ENCODE data around the gene UBE2V1. TPM values are rescaled to one million over a fixed set of nuclear protein-coding genes. Genes with fewer than 3 reads are reported as not detected.

The UBE2V1 gene
- total RNA-seq, 1 experiment from 2014 or later = 119 TPM

- no peak overlapping the region for H3K4me3 ChIP-seq (ENCODE audit: low read length)
- CTCF ChIA-PET = no interaction called here
- DNase-seq (no peak), ATAC-seq (no peak)
- H3K36me3 ChIP-seq (ENCODE audit: low read depth, low read length) = peaks cover 64% of the 10 kb centered on the region
- no TSS peak for BruUV-seq (replicated peaks)
- H3K4me1 ChIP-seq (ENCODE audit: insufficient read depth, low read length) = peaks cover 18% of the 10 kb centered on the region
- TF ChIP-seq CTCF (conservative IDR thresholded peaks at IDR 0.05; ENCODE audit: low read depth, low read length) (no peak), EZH2 (IDR thresholded peaks at IDR 0.05; ENCODE audit: low read length, unreplicated experiment) (no peak)
- no peak overlapping the region for H3K27ac ChIP-seq (ENCODE audit: low read length)
- H3K79me2 ChIP-seq (ENCODE audit: low read length) = no peaks in the 10 kb centered on the region
- POLR2A ChIA-PET (ENCODE audit: unreplicated experiment) = no interaction called here
- H4K20me1 ChIP-seq (ENCODE audit: low read length) = no peaks in the 10 kb centered on the region
- H2AFZ ChIP-seq (ENCODE audit: low read length) = no peak overlapping the region
- intact Hi-C loops (cut with micrococcal nuclease) = no loop called here
- H3K9me3 ChIP-seq (ENCODE audit: low read length) = no peaks in the 10 kb centered on the region
- no peak overlapping the region for H3K9ac ChIP-seq (ENCODE audit: low read length)
- H3F3A ChIP-seq (ENCODE audit: low read length, unreplicated experiment) = no peaks in the 10 kb centered on the region
- H3K27me3 ChIP-seq (ENCODE audit: low read length) = no peaks in the 10 kb centered on the region
- no peak overlapping the region for H3K4me2 ChIP-seq (ENCODE audit: low read length)
- H3K9me2 ChIP-seq (replicated peaks; ENCODE audit: low read length) = no peaks in the 10 kb centered on the region
Observed at GRCh38 chr20:50124496-50124895, 11.5 kb upstream of the UBE2V1 start.

- POLR2A ChIA-PET (ENCODE audit: unreplicated experiment) = no interaction called here
- CTCF ChIA-PET = no interaction called here
- H3K79me2 ChIP-seq (ENCODE audit: low read length) = no peaks in the 10 kb centered on the region
- peaks cover 53% of the 10 kb centered on the region for H3K36me3 ChIP-seq (ENCODE audit: low read depth, low read length)
- no peaks in the 10 kb centered on the region for H3K9me2 ChIP-seq (replicated peaks; ENCODE audit: low read length)
- no peaks in the 10 kb centered on the region for H4K20me1 ChIP-seq (ENCODE audit: low read length)
- DNase-seq (no peak), ATAC-seq (no peak)
- H3K4me2 ChIP-seq (ENCODE audit: low read length) = no peak overlapping the region
- H3K27ac ChIP-seq (ENCODE audit: low read length) = no peak overlapping the region
- H3K27me3 ChIP-seq (ENCODE audit: low read length) = no peaks in the 10 kb centered on the region
- H3K9ac ChIP-seq (ENCODE audit: low read length) = no peak overlapping the region
- intact Hi-C loops (cut with micrococcal nuclease) = no loop called here
- peaks cover 18% of the 10 kb centered on the region for H3K4me1 ChIP-seq (ENCODE audit: insufficient read depth, low read length)
- no peak overlapping the region for H3K4me3 ChIP-seq (ENCODE audit: low read length)
- BruUV-seq (replicated peaks) = no TSS peak
- H2AFZ ChIP-seq (ENCODE audit: low read length) = no peak overlapping the region
- H3F3A ChIP-seq (ENCODE audit: low read length, unreplicated experiment) = no peaks in the 10 kb centered on the region
- no peaks in the 10 kb centered on the region for H3K9me3 ChIP-seq (ENCODE audit: low read length)
- TF ChIP-seq EZH2 (IDR thresholded peaks at IDR 0.05; ENCODE audit: low read length, unreplicated experiment) (no peak), EZH2phosphoT487 (IDR thresholded peaks at IDR 0.05; ENCODE audit: borderline replicate concordance, low read length) (no peak), CTCF (conservative IDR thresholded peaks at IDR 0.05; ENCODE audit: low read depth, low read length) (no peak)
Observed at GRCh38 chr20:50123418-50123817, 10.5 kb upstream of the UBE2V1 start.

- Histone ChIP-seq H3K27ac (ENCODE audit: low read length) (no peak overlapping the region), H3K9me2 (replicated peaks; ENCODE audit: low read length) (no peaks in the 10 kb centered on the region), H3K4me2 (ENCODE audit: low read length) (no peak overlapping the region), H3K27me3 (ENCODE audit: low read length) (no peaks in the 10 kb centered on the region), H4K20me1 (ENCODE audit: low read length) (no peaks in the 10 kb centered on the region), H3K9ac (ENCODE audit: low read length) (no peak overlapping the region), H3K4me3 (ENCODE audit: low read length) (no peak overlapping the region), H3K4me1 (ENCODE audit: insufficient read depth, low read length) (peaks cover 18% of the 10 kb centered on the region), H3F3A (ENCODE audit: low read length, unreplicated experiment) (no peaks in the 10 kb centered on the region), H3K79me2 (ENCODE audit: low read length) (no peaks in the 10 kb centered on the region), H3K9me3 (ENCODE audit: low read length) (no peaks in the 10 kb centered on the region), H3K36me3 (ENCODE audit: low read depth, low read length) (peaks cover 47% of the 10 kb centered on the region), H2AFZ (ENCODE audit: low read length) (no peak overlapping the region)
- ChIA-PET POLR2A (ENCODE audit: unreplicated experiment) (no interaction called here), CTCF (no interaction called here)
- DNase-seq (no peak), ATAC-seq (no peak)
- TF ChIP-seq CTCF (conservative IDR thresholded peaks at IDR 0.05; ENCODE audit: low read depth, low read length) (no peak), EZH2phosphoT487 (IDR thresholded peaks at IDR 0.05; ENCODE audit: borderline replicate concordance, low read length) (no peak), EZH2 (IDR thresholded peaks at IDR 0.05; ENCODE audit: low read length, unreplicated experiment) (no peak)
- no TSS peak for BruUV-seq (replicated peaks)
- intact Hi-C loops (cut with micrococcal nuclease) = no loop called here
Observed at GRCh38 chr20:50122763-50123162, 9.8 kb upstream of the UBE2V1 start.
